ENCODE measurements around the gene NCK1.

The NCK1 gene

DNA sequence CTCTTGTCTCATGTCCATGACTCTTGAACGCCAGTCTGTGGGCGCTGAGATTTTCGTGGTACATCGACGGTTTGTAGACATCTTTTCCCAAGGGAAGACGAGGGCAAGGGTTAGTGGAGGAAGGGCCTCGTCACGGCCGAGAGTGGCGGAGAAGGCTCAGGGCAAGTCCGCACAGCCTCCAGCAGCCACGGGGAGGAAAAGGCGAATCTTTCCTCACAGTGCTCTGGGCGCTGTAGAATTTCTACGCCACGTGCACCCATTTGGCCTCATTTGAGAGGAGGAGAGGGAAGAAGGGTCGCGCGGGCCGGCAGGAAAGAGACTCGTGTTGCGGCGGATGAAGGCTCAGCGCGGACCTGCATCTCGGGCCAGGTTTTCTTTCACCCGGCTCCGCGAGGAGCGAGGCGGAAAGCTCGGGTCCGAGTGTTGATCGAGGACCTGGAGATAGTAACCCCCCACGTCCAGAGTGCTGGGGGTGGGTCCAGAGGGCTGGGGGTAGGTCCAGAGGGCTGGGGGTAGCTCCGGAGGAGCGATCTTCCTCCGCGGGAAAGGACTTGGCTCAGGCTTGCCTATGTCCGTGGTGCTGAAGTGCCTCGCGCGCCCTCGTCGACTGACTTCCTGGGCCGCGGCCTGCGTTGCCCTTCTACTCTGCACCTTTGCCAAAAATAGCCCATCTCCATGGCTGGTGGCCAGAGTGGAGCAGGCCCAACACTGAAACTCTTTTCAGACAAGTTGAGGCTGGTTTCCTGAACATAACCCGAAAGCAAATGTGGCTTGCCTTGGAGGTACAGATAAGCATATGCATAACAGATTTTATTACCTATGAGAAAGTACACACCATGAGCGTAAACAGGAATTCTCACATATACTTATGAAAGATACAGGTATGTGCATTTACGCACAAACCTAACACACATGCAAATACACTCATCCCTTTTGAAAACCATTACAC is 42.0 kb upstream of the NCK1 start:
- H3K9me3 ChIP-seq: no peaks in the 10 kb centered on the region
- H3K36me3 ChIP-seq: no peaks in the 10 kb centered on the region
- peaks cover 79% of the 10 kb centered on the region for H3K27me3 ChIP-seq
- peaks cover 15 to 22% of the 10 kb centered on the region in 2 experiments for H3K4me1 ChIP-seq (ENCODE audit: control insufficient read depth in 1 of 2, insufficient read depth in 1 of 2, low read depth in 1 of 2, low read length in 1 of 2)
- H3K27ac ChIP-seq: no peak overlapping the region
- TF ChIP-seq, protein P1, sequence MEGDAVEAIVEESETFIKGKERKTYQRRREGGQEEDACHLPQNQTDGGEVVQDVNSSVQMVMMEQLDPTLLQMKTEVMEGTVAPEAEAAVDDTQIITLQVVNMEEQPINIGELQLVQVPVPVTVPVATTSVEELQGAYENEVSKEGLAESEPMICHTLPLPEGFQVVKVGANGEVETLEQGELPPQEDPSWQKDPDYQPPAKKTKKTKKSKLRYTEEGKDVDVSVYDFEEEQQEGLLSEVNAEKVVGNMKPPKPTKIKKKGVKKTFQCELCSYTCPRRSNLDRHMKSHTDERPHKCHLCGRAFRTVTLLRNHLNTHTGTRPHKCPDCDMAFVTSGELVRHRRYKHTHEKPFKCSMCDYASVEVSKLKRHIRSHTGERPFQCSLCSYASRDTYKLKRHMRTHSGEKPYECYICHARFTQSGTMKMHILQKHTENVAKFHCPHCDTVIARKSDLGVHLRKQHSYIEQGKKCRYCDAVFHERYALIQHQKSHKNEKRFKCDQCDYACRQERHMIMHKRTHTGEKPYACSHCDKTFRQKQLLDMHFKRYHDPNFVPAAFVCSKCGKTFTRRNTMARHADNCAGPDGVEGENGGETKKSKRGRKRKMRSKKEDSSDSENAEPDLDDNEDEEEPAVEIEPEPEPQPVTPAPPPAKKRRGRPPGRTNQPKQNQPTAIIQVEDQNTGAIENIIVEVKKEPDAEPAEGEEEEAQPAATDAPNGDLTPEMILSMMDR (IDR thresholded peaks at IDR 0.05): no peak
- H3K4me3 ChIP-seq (ENCODE audit: low read depth in 1 of 2, low read length in 1 of 2): peak overlapping the region; percentile 16 to 66

DNA sequence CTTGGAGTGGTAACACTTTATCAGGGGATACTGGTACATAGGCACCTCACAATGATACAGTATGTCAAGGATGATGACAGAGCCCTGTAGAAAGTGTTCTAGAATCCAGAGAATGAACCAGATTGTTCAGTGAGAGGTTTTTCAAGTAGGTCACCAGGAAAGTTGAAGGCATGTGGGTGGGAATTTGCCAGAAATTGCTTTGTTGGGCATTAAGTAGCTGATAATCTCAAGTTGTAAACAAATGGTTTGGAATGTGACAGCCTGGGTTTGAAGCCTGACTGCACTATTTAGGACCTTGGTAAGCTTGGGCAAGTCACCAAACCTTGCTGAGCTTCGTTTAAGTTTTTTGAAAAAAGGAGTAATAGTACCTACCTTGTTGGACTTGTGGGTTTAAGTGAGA is 30.5 kb upstream of the NCK1 start:
- Histone ChIP-seq H3K27ac (no peak overlapping the region), H3K4me1 (ENCODE audit: control insufficient read depth in 1 of 2, insufficient read depth in 1 of 2, low read depth in 1 of 2, low read length in 1 of 2) (peaks cover 0 to 3% of the 10 kb centered on the region in 2 experiments), H3K9me3 (no peaks in the 10 kb centered on the region), H3K36me3 (no peaks in the 10 kb centered on the region), H3K4me3 (ENCODE audit: low read depth in 1 of 2, low read length in 1 of 2) (no peak overlapping the region), H3K27me3 (no peaks in the 10 kb centered on the region)
- TF ChIP-seq, protein P1 (IDR thresholded peaks at IDR 0.05): no peak

DNA sequence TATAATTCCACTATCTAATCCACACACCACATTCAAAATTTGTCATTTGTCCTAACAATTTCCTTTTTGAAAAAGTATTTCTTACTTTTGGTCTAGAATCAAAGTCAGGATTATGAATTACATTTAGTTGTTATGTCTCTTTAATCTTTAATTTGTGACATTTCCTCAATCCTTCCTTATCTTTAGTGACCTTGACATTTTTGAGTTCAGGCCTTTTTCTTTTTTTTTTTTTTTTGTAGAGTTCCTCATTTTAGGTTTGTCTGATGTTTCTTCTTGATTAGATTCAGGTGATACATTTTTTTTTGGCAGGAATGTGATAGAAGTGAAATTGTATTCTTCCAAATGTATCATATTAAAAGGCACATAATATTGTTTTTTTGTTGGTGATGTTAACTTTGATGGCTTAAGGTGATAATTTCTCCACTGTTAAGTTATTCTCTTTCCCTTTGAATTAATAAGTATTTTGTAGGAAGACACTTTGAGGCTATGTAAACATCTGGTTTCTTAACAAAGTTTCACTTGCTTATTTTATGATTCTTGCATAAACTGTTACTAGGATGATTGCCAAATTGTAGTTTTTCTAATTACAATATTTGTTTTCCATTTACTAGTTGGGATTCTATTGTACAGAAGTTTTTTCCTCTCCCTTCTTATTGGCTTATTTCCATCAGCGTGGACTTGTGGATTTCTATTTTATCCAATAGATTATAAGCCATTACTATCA is 26.8 kb upstream of the NCK1 start:
- TF ChIP-seq, protein P1 (IDR thresholded peaks at IDR 0.05): no peak
- Histone ChIP-seq H3K4me1 (ENCODE audit: control insufficient read depth in 1 of 2, insufficient read depth in 1 of 2, low read depth in 1 of 2, low read length in 1 of 2) (peaks cover 0 to 3% of the 10 kb centered on the region in 2 experiments), H3K4me3 (ENCODE audit: low read depth in 1 of 2, low read length in 1 of 2) (no peak overlapping the region), H3K27ac (no peak overlapping the region), H3K9me3 (no peaks in the 10 kb centered on the region), H3K27me3 (no peaks in the 10 kb centered on the region), H3K36me3 (no peaks in the 10 kb centered on the region)

DNA sequence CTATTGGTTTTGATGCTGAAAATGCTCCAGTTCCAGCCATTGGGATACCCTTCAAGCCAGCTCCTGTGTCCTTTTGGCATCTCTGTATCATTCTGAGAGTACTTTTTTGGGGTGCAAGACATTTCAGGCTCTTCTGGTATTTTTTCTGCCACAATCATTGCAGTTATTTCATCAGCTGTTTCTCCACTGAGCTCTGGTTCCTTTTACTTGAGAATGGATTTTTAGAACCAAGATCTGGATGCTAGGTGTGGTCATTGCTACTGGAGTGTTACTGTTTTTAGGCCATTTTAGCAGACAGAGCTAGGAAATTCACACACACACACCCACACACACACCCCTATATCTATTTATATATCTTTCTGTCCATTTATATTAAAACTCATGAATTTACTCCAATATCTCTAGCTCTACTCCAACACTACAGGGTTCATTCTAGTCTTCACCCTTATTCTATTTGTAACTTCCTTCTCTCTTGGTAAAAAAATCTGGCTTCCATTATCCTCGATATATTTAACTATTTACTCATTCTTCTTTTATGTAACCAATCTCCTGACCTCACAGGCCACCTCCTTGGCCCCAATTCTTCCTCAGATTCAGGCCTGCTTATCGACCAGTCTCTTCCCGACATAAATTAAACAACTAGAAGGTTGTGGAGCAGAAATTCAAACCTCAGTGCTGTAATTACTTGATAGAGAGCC is 26.0 kb upstream of the NCK1 start:
- TF ChIP-seq, protein P1 (IDR thresholded peaks at IDR 0.05): no peak
- no peaks in the 10 kb centered on the region for H3K9me3 ChIP-seq
- H3K27me3 ChIP-seq: no peaks in the 10 kb centered on the region
- peaks cover 0 to 3% of the 10 kb centered on the region in 2 experiments for H3K4me1 ChIP-seq (ENCODE audit: control insufficient read depth in 1 of 2, insufficient read depth in 1 of 2, low read depth in 1 of 2, low read length in 1 of 2)
- no peak overlapping the region for H3K4me3 ChIP-seq (ENCODE audit: low read depth in 1 of 2, low read length in 1 of 2)
- no peaks in the 10 kb centered on the region for H3K36me3 ChIP-seq
- H3K27ac ChIP-seq: no peak overlapping the region

DNA sequence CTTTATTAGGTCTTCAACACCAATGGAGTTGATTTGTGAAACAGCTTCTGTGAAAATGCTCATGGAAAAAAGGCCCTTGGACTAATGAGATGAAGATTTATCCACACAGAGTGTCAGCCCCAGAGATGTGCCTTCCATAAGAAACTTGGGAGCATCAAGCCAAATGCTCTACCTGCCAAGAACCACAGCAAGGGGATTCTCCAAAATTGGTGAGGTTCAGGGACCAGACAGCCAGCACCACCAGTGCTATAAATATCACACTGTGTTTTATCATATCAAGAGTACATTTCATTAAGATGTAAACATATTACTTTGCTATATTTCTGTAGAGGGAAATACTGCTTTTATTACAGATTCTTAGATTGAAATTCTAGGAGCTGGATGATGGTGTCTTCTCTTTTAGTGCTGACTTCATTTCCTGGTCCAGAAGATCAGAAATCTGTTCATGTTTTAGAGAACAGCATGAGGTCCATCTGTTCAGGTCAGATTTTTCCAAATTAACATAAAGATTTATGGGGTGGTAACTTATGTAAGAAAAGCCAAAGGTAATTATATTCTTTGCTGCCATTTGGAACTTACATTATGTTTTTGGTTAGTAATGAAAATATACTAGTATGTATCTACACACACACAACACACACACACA is 25.4 kb upstream of the NCK1 start:
- peaks cover 0 to 3% of the 10 kb centered on the region in 2 experiments for H3K4me1 ChIP-seq (ENCODE audit: control insufficient read depth in 1 of 2, insufficient read depth in 1 of 2, low read depth in 1 of 2, low read length in 1 of 2)
- TF ChIP-seq, protein P1 (IDR thresholded peaks at IDR 0.05): no peak
- H3K27ac ChIP-seq: no peak overlapping the region
- no peaks in the 10 kb centered on the region for H3K36me3 ChIP-seq
- no peak overlapping the region for H3K4me3 ChIP-seq (ENCODE audit: low read depth in 1 of 2, low read length in 1 of 2)
- H3K9me3 ChIP-seq: no peaks in the 10 kb centered on the region
- no peaks in the 10 kb centered on the region for H3K27me3 ChIP-seq
